Stimulated activated naive CD4-positive, alpha-beta T cell treated with Interleukin-2 at 50 U/mL for 16 hours (primary cell): ENCODE measurements around the gene TTLL11.

ENCODE experiments used
- DNase-seq: peaks from one replicate; lab custom pipeline; 2025; lab: John Stamatoyannopoulos, UW

TTLL11 gene

GRCh38 chr9:122092611-122093506 lies at the start of gene TTLL11:
Gene TTLL11, minus strand, starts transcription at chr9:122093308. Its CDS starts 160 bp downstream, at chr9:122093148.
- DNase-seq, result peak; percentile 97

GRCh38 chr9:122141671-122142070 lies 48.6 kb upstream of the TTLL11 start:
- DNase-seq, result no peak

- no peak for DNase-seq
Observed at GRCh38 chr9:122140368-122141193, 47.5 kb upstream of the TTLL11 start.

GRCh38 chr9:122138560-122139268 lies 45.6 kb upstream of the TTLL11 start:
- DNase-seq, result no peak

- no peak for DNase-seq
Observed at GRCh38 chr9:122135529-122135859, 42.4 kb upstream of the TTLL11 start.

- no peak for DNase-seq
Observed at GRCh38 chr9:122134822-122135528, 41.9 kb upstream of the TTLL11 start.

GRCh38 chr9:122133984-122134535 lies 41.0 kb upstream of the TTLL11 start:
- DNase-seq, result no peak

GRCh38 chr9:122133263-122133983 lies 40.3 kb upstream of the TTLL11 start:
- DNase-seq, result no peak

- DNase-seq, result no peak
Observed at GRCh38 chr9:122132539-122132938, 39.4 kb upstream of the TTLL11 start.

GRCh38 chr9:122131401-122132001 lies 38.4 kb upstream of the TTLL11 start:
- no peak for DNase-seq

GRCh38 chr9:122130837-122131236 lies 37.7 kb upstream of the TTLL11 start:
- DNase-seq, result no peak

GRCh38 chr9:122129969-122130368 lies 36.9 kb upstream of the TTLL11 start:
- DNase-seq, result no peak

GRCh38 chr9:122128969-122129343 lies 35.8 kb upstream of the TTLL11 start:
- no peak for DNase-seq

- no peak for DNase-seq
Observed at GRCh38 chr9:122128007-122128968, 35.2 kb upstream of the TTLL11 start.

GRCh38 chr9:122127396-122127798 lies 34.3 kb upstream of the TTLL11 start:
- no peak for DNase-seq

GRCh38 chr9:122126331-122127261 lies 33.5 kb upstream of the TTLL11 start:
- DNase-seq, result no peak

GRCh38 chr9:122125509-122126330 lies 32.6 kb upstream of the TTLL11 start:
- no peak for DNase-seq
